Mononuclear cell (primary cell): ENCODE measurements around the gene RB1. TPM values are rescaled to one million over a fixed set of nuclear protein-coding genes. Genes with fewer than 3 reads are reported as not detected.
"Not testable (repeated sequence)": the region's sequence is repeated elsewhere in the genome, so short reads cannot be mapped to it uniquely, and the experiment has no call there.

ENCODE experiments used
- H3K27me3 ChIP-seq: 2 replicates; pipeline ENCODE4 v1.6.0; 2011; ENCODE audit warnings: low read length, control low read depth; ENCODE audit not compliant: insufficient read depth
- H3K4me1 ChIP-seq: 2 replicates; pipeline ENCODE4 v1.5.1; 2011; ENCODE audit warnings: mild to moderate bottlenecking, low read length, control low read depth; ENCODE audit not compliant: insufficient read depth
- H3K4me3 ChIP-seq: 2 replicates; pipeline ENCODE4 v1.5.1; 2011; ENCODE audit warnings: mild to moderate bottlenecking, low read length, moderate library complexity
- H3K9me3 ChIP-seq: 2 replicates; pipeline ENCODE4 v1.5.1; 2011; ENCODE audit warnings: low read depth, mild to moderate bottlenecking, control low read depth, low read length
- total RNA-seq: library from RNA; depleted of rRNA; stranded (reverse); fragments of >200 nt; gene quantifications from one replicate; pipeline ENCODE4 v1.2.3, GENCODE V29; 2012

Gene RB1
- total RNA-seq, 1 donor, result 21.6 TPM

DNA sequence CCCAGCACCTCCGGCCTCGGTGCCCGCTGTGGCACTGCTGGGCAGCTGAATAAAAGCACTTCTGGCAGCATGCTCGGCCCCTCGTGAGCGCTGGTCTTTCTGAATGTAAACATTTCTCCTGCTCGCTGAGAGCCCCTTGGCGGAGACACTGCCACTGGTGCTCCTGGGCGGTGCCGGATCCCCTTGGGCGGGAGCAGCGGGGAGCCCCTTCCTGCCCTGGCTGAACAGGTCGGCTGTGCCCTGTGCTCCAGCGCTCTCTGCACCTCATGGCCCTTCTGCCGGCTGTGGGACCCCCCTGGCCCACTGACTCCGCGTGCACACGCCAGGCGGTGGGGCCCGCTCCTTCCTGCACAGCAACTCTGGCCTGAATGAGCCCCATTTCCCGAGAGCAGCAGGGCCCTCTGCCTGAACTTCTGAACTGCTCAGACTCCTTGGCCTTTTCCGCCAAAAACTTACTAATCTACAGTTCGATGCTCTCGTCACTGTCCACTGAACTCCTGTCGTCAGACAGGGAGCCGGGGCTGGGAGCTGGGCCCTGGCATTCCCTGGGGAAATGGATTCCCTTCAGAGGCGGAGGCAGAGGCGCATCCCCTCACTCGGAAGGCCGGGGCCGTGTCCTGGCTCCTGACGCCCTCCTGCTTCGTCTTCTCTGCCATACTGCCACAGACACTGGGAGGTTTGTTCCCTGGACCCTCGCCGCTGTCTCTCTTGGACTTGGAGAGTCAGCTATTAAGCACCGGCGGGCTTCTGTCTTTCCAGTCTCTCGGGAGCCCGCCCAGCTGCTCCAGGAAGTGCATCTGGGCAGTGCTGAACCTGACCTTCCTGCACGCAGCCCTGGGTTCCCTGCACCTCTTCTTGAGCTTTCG lies 14.2 kb downstream of the RB1 start:
- no peaks in the 10 kb centered on the region for H3K27me3 ChIP-seq
- H3K4me3 ChIP-seq, result peak overlapping the region; percentile 31
- H3K4me1 ChIP-seq, result peaks cover 34% of the 10 kb centered on the region
- peaks cover 9% of the 10 kb centered on the region for H3K9me3 ChIP-seq

DNA sequence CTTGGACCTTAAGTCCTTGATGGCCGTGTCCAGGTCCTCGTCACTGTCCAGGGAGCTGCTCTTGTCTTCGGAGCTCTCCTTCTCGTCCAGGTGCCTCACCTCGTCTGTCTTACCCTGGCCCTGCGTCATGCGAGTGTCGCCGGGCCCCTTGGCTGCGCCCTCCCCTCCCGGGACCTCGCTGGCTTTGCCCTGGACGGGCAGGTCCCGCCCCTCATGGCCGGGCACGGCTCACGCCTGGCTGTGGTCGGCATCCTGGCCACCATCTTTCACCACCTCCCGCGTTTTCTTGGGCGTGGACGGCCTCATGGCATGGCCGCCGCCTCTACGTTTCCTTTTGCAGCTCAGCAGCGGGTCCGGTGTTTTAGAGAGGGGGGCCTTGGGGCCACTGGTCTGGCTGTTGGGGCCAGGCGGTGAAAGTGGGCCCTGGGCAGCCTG lies 14.8 kb downstream of the RB1 start:
- Histone ChIP-seq H3K27me3 (no peaks in the 10 kb centered on the region), H3K4me1 (peaks cover 34% of the 10 kb centered on the region), H3K9me3 (peaks cover 10% of the 10 kb centered on the region), H3K4me3 (peak overlapping the region; percentile 31)

DNA sequence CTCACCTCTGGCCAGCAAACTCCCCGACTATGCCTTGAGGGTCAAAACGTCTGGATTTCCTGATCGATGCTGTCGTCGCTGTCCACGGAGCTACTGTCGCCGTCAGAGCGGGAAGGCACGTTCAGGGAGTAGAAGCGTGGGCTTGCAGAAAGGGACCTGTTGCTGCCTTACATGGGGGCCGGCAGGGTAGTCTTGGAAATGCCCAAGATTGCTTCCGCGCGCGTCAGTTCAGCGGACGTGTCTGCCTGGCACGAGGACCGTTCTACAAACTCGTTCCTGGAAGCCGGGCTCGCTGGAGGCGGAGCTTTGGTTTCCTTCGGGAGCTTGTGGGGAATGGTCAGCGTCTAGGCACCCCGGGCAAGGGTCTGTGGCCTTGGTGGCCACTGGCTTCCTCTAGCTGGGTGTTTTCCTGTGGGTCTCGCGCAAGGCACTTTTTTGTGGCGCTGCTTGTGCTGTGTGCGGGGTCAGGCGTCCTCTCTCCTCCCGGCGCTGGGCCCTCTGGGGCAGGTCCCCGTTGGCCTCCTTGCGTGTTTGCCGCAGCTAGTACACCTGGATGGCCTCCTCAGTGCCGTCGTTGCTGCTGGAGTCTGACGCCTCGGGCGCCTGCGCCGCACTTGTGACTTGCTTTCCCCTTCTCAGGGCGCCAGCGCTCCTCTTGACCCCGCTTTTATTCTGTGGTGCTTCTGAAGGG lies 15.4 kb downstream of the RB1 start:
- no peaks in the 10 kb centered on the region for H3K27me3 ChIP-seq
- H3K4me1 ChIP-seq, result peaks cover 34% of the 10 kb centered on the region
- peak overlapping the region; percentile 31 for H3K4me3 ChIP-seq
- peaks cover 10% of the 10 kb centered on the region for H3K9me3 ChIP-seq

DNA sequence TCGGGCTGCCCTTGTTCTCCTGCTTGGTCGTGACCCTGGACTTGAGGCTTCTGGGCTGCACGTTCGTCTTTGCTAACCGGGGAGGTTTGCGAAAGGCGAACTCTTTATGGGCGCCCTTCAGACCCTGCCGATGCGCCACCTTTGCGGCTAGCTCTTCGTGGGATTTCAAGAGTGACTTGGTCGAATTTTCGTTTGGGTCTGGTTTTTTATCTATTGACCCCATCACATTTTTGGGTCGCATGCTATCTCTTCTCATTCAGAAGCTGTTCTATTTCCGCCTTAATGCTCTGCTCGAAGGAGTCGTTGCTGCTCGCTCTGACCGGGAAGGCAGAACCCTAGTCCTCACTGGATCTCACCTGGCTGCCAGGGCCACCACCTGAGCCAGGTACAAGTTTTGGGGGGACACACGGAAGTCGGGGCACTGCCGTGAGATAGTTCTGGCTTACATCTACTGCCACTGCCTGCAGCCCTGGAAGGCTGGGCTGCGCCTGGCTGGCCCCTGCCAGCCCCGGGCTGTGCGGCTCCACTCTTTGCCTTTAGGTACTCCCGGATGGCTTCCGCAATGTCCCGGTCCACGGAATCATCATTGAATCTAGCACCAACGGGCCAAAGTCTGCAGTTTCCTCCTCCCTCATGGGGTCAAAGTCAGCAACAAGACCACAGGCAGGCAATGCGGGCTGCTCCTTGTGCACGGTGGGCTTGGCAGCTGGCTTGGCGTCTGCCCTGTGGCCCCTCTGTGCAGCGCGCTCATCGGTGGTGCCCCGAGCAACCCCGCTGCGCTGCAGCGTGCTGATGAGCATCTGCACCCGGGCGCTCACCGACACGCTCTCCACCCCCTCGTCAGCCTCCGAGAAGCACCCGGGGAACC lies 16.2 kb downstream of the RB1 start:
- Histone ChIP-seq H3K4me3 (peak overlapping the region; percentile 31), H3K27me3 (no peaks in the 10 kb centered on the region), H3K9me3 (peaks cover 10% of the 10 kb centered on the region), H3K4me1 (peaks cover 34% of the 10 kb centered on the region)

DNA sequence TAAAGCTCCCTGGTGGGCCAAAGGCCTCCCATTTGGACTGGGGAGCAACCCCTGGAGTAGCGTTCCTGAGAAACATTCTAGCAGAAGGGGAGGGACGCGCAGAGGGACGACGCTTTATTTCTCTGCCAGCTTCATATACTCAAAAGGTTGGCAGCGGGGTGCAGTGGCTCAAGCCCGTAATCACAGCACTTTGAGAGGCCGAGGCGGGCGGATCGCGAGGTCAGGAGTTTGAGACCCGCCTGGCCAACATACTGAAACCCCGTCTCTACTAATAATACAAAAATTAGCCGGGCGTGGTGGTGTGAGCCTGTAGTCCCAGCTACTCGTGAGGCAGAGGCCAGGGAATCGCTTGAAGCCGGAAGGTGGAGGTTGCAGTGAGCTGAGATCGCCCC lies 16.8 kb downstream of the RB1 start:
- peak overlapping the region; percentile 31 for H3K4me3 ChIP-seq
- H3K4me1 ChIP-seq, result peaks cover 34% of the 10 kb centered on the region
- no peaks in the 10 kb centered on the region for H3K27me3 ChIP-seq
- peaks cover 10% of the 10 kb centered on the region for H3K9me3 ChIP-seq

DNA sequence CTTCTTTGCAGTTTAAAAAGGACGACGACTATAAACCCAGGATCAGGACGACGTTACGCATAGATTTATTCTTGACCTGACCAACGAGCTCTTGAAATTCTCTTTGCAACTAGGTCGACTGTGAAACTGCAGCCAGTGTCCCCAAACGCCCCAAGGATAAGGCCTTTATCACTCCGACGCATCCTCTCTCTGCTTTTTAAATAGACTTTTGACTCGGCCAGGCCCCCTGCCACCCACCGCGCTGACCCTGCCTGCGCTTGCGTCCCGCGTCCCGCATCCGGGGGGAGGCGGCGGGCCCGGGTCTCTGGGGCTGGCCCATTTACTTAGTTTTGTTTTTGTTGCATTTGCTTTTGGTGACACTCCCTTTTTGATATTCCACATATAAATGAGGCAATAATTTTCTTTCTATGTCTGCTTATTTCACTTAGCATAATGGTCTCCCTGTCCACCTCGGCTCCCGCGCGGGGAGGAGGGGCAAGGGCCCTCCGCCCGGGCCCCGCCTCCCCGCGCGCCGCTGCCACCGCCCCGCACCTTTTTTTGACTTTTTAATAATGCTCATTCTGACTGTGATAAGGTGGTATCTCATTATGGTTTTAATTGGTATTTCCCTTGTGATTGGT lies 17.4 kb downstream of the RB1 start:
- peaks cover 10% of the 10 kb centered on the region for H3K9me3 ChIP-seq
- H3K4me1 ChIP-seq, result peaks cover 34% of the 10 kb centered on the region
- peak overlapping the region; percentile 24 for H3K4me3 ChIP-seq
- H3K27me3 ChIP-seq, result no peaks in the 10 kb centered on the region

DNA sequence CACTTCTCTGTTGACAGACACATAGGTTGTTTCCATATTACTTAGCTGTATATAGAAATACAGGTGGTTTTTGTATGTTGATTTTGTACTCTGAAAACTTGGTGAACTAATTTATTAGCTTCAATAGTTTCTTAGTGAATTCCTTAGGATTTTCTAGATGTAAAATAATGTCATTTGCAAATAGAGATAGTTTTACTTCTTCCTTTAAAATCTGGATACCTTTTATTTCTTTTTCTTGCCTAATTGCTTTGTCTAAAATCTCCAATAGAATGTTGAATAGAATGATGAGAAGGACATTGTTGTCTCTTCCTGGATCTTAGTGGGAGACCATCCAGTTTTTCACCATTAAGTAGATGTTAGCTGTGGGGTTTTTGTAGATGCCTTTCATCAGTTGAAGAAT lies 18.7 kb downstream of the RB1 start:
- Histone ChIP-seq H3K4me1 (peaks cover 34% of the 10 kb centered on the region), H3K27me3 (no peaks in the 10 kb centered on the region), H3K9me3 (peaks cover 10% of the 10 kb centered on the region), H3K4me3 (no peak overlapping the region)

DNA sequence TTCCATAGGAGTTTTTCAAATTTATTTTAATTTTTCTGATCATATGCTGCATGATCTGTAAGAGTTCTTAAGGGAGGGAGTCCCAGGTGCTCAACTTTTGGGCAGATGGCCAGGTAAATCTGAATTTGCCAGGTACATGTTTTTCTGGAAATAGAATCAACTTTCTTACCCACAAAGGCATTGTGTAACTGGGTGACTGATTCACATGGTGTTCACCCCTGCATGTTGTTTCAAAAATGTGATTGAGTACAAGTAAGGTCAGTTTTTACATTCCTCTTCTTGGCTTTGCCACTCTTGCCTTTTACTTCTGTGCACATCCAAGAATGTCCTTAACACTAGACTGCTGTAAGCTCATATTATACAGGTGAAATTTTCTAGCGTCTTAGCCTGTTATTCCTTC lies 30.4 kb downstream of the RB1 start:
- Histone ChIP-seq H3K4me1 (no peaks in the 10 kb centered on the region), H3K27me3 (no peaks in the 10 kb centered on the region), H3K9me3 (no peaks in the 10 kb centered on the region), H3K4me3 (no peak overlapping the region)

DNA sequence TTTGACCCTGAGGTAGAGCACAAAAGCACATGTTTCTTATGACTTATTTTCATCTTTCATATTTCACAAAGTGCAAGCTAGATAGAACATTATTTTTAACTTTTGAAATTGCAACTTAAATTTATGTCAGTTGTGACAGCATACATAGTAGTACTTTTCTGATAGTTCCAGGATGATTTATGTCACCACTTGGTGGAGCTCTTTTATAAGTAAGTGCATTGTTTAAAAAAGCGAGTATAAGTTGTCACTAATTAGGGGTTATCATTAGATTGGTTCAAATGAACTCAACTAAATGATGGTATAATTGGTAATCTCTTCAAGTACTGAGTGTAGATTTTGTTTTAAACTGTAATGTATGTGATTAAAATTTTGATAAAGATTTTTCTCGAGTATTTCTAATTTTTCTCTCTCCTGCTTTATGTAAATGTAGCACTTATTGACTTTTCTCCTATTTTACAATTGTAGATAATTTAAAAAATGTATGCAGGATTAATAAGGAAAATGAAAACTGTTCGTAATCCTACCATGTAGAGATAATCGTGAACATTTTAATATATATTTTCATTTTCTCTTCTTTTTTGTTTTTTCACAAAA lies 31.1 kb downstream of the RB1 start:
- no peaks in the 10 kb centered on the region for H3K4me1 ChIP-seq
- no peaks in the 10 kb centered on the region for H3K9me3 ChIP-seq
- no peak overlapping the region for H3K4me3 ChIP-seq
- H3K27me3 ChIP-seq, result no peaks in the 10 kb centered on the region

DNA sequence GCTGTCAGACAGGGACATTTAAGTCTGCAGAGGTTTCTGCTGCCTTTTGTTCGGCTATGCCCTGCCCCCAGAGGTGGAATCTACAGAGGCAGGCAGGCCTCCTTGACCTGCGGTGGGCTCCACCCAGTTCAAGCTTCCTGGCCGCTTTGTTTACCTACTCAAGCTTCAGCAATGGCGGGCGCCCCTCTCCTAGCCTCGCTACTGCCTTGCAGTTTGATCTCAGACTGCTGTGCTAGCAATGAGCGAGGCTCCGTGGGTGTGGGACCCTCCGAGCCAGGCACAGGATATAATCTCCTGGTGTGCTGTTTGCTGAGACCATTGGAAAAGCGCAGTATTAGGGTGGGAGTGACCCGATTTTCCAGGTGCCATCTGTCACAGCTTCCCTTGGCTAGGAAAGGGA lies 35.6 kb downstream of the RB1 start:
- not testable (repeated sequence) for H3K4me1 ChIP-seq, H3K4me3 ChIP-seq, H3K27me3 ChIP-seq

DNA sequence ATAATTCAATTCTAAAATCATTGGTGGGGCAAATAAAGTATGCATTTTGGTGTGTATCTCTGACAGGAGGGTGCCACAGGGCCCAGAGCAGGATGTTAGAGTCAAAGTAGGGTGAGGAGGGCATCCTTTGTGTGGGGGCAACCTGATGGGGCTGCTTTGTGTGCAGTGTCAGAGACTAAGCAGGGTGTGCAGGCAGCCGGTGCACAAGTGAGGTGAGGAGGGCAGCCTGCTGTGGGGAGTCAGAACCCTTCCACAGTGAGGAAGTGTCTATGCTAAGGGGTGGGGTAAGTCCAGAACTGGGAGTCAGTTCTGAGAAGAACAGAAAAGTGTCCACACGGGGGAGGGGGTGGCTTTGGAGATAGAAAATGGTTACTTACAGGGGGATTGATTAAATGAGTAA lies 40.7 kb downstream of the RB1 start:
- no peaks in the 10 kb centered on the region for H3K27me3 ChIP-seq
- H3K4me1 ChIP-seq, result no peaks in the 10 kb centered on the region
- no peaks in the 10 kb centered on the region for H3K9me3 ChIP-seq
- no peak overlapping the region for H3K4me3 ChIP-seq

More for the DNA sequence above, 35.6 kb downstream of the RB1 start:
- H3K9me3 ChIP-seq, result not testable (repeated sequence)

DNA sequence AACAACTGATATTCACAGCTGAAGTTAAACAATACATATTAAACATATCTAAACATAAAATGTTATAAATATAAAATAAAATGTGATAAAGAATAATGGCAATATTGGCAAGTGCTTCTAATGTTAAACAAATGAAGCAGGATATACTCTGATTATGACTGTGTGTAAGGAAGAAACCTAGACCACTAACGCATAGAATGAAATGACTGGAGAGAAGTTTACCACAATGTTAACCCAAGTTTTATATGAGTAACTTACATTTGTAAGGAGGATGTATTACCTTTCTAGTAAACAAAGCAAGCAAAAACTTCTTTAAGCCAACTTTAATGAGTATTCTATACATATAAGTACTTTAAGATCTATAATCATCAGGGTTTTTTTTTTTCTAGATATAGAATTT lies 43.0 kb downstream of the RB1 start:
- no peaks in the 10 kb centered on the region for H3K9me3 ChIP-seq
- no peak overlapping the region for H3K4me3 ChIP-seq
- no peaks in the 10 kb centered on the region for H3K4me1 ChIP-seq
- no peaks in the 10 kb centered on the region for H3K27me3 ChIP-seq

DNA sequence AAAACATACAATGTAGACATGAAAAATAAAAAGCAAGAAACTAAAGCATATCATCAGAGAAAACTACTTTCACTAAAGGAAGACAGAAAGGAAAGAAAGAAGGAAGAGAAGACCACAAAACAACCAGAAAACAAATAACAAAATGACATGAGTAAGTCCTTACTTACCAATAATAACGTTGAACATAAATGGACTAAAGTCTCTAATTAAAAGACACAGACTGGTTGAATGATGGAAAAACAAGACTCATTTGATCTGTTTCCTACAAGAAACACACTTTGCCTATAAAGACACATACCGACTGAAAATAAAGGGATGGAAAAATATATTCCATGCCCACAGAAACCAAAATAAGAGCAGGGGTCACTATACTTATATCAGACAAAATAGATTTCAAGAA lies 46.0 kb downstream of the RB1 start:
- Histone ChIP-seq H3K4me3 (no peak overlapping the region), H3K27me3 (no peaks in the 10 kb centered on the region), H3K9me3 (peaks cover 20% of the 10 kb centered on the region), H3K4me1 (no peaks in the 10 kb centered on the region)

DNA sequence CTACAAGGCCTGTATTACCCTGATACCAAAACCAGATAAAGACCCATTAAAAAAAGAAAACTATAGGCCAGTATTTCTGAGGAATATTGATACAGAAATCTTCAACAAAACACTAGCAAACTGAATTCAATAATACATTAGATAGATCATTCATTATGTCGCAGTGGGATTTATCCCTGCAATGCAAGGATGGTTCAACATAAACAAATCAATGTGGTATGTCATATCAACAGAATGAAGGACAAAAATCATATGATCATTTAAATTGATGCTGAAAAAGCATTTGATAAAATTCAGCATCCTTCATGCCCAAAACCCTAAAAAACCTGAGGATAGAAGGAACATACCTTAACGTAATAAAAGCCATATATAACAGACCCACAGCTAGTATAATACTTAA lies 50.0 kb downstream of the RB1 start:
- Histone ChIP-seq H3K4me3 (no peak overlapping the region), H3K4me1 (no peaks in the 10 kb centered on the region), H3K27me3 (no peaks in the 10 kb centered on the region), H3K9me3 (peaks cover 24% of the 10 kb centered on the region)
